ENCODE data around the gene RDH14.

RDH14 gene

DNA sequence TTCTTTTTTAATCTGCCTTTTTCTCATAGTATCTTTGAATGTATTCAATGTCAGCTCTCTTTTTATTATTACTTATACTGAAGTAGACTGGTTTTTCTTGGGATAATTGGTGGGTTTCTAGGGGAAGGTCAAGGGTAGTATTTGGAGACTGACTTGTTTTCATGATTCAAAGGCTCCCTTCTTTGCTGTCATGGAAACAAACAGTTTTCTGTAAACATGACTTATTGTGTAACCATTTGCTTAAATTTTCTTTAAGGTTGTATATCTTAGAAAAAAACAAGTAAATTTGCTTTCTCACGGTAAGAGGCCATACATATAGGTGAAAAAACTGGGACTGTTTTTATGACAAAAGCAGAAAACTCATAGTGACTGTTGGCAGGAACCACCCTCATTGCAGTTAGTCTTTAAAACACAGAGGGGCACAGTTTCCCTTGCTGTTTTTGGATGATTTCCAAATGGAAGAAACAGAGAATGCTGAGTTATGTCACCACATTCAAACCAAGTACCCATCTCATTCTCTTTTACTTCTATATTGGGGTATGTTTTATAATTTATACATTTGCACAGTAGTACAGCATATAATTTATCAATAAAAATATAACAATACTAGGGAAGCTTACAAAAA lies 5.8 kb upstream of the RDH14 start:
- no peak for DNase-seq (ENCODE audit: low read depth in 2 of 2)

DNA sequence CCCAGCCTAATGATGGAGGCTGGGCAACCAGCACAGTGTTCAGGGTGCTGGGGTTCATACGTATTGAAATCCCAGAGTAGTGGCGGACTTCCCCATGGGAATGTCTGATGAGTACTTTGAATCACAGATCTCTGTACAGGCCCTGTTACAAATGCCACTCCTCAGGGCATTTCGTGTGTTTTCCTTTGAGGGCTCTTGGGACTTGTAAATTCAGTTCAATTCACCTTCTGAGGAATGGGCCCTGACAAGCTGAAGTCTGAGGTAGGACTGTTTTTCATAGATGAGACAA lies 288 bp upstream of the RDH14 start:
- DNase-seq (ENCODE audit: low read depth in 2 of 2) = no peak

DNA sequence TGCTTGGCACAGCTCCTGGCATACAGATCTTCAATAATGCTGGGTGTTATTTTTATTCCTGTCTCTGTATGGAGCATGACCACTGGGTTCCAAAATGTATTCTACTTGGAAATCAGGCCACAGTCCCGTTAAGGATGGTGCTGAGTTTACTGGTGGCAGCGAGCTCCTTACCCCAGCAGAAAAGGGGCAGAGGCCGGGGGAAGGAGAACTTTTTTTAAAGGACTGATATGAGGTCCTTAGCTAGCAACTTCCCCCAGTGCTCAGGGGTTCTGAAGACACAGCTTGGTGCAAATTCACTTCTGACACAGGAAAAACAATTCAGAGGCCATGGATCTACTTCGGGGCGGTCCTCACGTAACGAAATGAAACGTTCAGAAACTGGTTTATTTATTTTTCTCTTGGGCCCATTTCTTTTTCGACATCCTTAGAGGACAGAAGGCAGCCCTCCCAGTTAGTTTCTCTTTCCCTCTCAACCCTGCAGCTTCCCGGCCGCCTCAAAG lies 872 bp downstream of the RDH14 start:
- DNase-seq (ENCODE audit: low read depth in 2 of 2) = no peak

DNA sequence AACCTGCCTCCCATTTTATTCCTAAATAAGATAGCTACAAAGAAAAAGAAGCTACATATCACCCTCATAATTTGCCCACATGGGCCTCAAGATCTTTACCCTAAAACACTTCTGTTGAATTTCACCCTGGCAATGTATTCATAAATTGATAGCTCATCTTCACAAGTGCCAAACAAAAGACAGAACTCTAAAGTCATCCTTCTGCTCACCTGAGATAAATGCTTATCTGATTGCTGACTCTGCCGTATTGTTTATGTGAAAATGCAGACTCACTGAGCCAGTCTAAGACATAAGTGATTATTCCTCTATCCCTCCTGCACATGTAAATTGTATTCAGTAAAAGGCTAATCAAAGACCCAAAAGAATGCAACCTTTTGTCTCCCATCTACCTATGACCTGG lies 2.0 kb downstream of the RDH14 start:
- no peak for DNase-seq (ENCODE audit: low read depth in 2 of 2)

DNA sequence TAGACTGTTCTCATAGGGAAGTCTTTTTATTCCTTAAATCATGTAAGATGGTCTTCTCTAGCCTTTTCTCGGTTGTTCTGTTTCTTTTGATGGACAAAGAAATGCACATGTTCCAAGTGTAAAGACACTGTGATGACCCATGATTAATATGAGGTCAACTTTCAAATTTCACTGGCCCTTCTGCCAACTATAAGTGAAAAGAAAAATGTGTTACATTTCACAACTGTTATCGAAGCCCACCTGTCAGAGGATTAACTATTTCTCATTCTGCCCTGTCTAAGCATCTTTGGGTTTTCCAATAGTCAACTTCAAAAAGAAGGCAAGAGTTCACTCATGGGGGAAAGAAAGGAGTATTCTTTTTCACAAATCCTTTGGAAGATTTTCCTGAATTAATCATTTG lies 3.3 kb downstream of the RDH14 start:
- no peak for DNase-seq (ENCODE audit: low read depth in 2 of 2)

DNA sequence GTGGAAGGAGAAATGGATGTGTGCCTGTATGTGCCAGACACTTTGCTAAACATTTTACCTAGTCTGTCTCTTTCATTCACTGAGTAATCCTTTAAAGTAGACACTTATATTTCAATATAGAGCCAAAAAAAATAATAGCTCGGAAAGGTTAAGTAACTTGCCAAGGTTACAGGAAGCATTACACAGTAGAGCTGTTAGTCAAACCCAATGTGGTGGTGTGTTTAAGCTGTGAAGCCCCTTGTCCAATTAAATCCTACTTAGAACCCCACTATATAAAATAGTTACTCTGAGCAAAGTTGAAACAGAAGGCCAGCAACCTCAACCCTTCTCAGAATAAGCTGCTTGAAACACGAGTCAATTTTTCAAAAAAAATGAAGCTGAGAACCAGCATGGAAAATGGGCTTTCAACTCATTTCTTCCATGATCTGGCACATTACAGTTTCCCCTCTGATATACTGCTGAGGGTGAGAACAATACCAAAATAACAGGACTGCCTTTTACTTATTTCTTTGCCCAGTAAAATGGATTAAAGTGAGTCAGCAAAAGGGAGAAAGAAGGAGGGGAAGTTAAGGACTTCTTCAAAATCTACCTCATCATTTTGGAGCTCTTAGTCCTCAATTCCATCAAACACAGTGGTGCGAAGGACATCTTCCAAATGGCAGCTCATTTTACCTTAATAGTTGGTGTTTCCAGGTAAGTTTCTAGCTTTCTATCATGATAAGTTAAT lies 7.9 kb downstream of the RDH14 start:
- no peak for DNase-seq (ENCODE audit: low read depth in 2 of 2)

DNA sequence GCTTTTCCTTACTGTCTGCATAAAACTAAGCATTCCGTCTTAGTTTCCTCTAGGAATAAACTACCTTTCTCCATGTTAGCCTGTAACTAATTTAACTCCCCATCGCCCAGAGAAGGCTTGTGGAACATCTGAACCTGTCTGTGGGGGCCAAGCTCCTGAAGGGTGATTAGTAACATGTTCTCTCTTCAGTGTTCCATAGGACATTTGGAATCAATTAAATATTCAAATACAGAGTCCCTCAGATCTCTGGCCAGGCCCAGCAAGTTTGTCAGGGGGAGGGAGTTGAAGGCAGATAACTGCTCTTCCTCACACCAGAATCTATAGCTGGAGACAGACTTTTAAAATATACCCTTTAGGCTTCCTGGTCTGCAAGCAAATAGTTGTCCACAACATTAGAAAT lies 8.8 kb downstream of the RDH14 start:
- no peak for DNase-seq (ENCODE audit: low read depth in 2 of 2)

DNA sequence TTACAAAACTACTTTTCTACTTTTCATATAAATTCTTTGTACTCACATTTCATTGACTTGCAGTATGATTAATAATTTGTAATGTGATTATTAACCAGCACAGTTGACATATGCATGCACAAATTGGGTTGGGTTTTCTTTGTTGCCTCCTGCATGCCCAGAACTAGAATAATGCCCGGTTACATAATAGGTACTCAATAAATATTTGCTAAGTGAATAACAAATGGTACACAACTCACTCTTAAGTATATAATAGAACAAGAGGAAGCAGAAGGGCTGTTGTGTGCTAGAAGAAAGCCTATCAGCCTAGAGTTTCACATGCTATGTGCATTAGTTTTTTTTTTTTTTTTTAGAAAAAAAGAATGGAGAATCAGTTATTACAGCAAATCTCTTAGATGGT lies 9.3 kb downstream of the RDH14 start:
- no peak for DNase-seq (ENCODE audit: low read depth in 2 of 2)

DNA sequence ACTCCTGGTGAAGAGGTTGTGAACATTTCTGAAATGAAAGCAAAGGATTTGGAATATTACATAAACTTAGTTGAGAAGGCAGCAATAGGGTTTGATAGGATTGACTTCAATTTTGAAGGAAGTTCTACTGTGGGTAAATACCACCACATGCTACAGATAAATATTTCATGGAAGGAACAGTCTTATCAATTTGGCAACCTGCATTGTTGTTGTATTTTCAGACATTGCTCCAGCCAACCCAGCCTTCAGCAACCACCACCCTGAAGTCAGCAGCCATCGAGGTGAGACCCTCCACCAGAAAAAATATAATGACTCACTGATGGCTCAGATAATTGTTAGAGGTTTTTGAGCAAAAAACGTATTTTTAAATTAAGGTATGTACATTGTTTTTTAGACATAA lies 10.0 kb downstream of the RDH14 start:
- DNase-seq (ENCODE audit: low read depth in 2 of 2) = no peak

DNA sequence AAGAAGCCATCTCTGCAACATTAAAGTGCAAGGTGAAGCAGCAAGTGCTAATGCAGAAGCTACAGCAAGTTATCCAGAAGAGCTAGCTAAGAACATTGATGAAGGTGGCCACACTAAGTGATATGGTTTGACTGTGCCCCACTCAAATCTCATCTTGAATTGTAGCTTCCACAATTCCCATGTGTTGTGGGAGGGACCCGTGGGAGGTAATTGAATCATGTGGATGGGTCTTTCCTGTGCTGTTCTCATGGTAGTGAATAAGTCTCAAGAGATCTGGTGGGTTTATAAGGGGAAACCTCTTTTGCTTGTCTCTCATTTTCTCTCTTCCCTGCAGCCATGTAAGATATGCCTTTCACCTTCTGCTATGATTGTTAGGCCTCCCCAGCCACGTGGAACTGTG lies 11.4 kb downstream of the RDH14 start:
- no peak for DNase-seq (ENCODE audit: low read depth in 2 of 2)

DNA sequence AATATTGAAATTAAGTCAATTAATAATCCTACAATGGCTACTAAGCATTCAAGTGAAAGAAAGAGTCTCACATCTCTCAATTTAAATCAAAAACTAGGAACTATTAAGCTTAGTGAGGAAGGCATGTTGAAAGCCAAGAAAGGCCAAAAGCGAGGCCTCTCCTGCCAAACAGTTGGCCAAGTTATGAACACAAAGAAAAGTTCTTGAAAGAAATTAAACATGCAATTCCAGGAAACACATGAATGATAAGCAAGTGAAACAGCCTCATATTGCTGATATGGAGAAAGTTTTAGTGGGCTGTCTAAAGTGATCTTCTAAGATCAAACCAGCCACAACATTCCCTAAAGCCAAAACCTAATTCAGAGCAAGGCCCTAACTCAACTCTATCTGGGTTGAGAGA lies 11.8 kb downstream of the RDH14 start:
- DNase-seq (ENCODE audit: low read depth in 2 of 2) = no peak

DNA sequence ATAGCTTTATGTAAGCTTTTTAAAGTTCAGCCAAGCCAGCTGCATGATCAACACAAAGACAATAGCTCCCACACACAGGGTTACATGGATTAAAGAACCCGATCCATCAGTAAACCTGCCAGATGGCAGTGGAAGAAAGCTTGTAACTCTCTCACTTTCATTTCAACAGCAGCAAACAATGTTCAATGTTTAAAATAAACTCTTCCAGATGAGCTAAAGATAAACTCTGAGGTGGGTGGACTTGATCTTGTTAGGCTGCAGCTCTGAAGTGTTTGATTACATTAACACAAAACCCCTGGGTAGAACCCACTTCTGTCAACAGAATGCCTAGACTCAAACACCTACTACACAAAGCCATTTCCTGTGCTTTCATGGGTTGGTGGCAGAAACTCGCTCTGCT lies 13.9 kb downstream of the RDH14 start:
- DNase-seq (ENCODE audit: low read depth in 2 of 2) = no peak

DNA sequence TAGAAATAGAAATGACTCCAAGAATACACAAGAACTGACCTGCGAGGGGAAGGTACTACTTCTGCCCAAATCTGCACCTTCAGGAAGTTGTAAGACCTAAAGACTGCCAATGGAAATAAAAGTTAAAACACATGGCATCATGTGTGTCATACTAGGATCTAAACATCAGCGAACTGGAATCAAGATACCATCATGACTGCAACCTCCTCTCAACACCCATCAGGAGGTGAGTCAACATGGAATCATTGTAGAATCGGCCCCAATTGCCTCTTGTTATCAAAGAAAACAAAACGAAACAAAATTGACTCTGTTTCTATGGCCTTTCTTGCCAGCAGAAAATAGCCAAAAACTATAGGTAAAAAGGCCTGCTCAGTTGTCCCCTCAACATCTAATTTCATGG lies 15.1 kb downstream of the RDH14 start:
- no peak for DNase-seq (ENCODE audit: low read depth in 2 of 2)

DNA sequence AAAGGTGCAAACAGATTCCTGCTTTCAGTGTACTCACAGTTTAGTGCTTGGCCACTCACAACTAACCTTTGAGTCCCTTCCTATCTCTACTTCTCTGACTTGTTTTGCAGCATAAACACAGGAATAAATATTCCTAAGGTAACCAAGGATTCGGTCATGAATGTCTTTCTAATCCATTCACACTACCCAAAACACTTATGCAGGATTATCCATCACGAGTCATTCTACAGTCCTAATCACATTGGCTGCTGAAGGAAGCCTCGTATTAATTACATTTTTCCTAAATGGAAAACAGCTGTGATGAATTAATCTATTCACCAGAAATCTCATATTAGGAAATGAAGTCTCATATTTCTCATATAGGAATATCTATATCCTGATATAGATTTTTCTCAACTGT lies 16.3 kb downstream of the RDH14 start:
- no peak for DNase-seq (ENCODE audit: low read depth in 2 of 2)

DNA sequence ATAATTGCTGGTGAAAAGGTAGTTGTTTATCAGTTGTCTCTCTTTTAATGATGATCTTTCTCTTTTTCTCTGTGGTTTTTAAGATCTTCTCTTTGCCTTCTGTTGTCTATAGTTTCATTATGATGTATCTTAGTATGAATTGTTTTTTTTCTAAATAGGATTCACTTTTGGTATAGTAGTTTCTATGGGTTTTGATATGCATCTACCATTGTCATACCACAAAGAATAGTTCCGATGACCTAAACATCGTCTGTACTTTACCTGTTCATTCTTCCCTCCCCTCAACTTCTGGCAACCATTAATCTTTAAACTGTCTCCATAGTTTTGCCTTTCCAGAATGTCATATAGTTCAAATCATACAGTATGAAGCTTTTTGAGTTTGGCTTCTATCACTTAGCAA lies 19.6 kb downstream of the RDH14 start:
- DNase-seq (ENCODE audit: low read depth in 2 of 2) = no peak

DNA sequence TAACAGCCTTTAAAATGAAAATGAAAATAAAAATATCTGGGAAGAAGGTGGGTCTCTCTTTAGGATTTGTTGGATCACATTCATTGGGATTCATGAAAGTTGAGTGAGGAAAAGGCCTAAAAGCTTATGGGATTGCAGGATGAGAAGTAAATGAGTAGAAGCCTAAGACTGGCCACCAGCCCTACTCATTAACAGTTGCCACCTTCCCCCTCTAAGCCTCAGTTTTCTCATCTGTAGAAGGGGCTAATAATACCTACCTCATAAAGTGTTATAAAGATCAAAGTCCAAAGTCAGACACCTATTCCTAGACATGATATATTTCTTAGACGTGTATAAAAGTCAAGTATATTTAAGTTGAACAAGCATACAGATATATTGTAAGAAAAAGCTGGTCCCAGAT lies 23.8 kb downstream of the RDH14 start:
- no peak for DNase-seq (ENCODE audit: low read depth in 2 of 2)

DNA sequence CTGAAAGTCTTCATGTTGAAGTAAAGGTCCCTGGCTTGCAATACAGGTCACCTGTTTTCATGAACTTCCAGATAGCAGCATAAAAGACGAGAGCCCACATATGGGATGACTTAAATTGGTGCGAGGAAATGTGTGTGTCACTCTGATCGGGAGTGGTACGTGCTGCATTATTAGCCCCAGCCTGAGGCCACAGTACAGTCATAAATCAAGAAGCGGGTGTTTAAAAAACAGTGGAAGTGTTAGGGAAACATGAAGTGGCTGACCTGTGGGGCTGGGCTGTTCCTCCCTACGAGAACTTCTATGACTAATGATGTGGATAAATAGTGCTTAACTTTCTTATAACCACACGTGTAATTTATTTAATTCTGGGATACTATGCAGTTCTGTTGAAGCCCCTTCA lies 24.4 kb downstream of the RDH14 start:
- DNase-seq (ENCODE audit: low read depth in 2 of 2) = no peak

DNA sequence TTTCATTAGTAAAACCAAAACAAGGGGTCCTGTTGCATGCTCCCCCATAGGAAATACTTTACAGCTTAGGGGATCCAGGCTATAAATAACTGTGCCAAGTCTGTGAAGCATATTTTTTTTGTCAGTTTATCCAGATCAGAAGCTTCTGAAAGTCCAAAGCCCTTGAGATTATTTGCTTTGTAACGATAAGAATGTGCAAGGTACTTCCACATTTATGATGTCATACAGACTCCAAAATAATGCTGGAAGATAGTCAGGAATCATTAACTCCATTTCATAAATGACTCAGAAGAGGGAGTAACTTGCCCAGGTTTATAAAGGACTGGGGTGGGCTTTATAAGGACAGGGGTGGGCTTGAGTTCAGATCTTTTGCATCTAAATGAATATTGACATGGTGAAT lies 29.3 kb downstream of the RDH14 start:
- no peak for DNase-seq (ENCODE audit: low read depth in 2 of 2)

DNA sequence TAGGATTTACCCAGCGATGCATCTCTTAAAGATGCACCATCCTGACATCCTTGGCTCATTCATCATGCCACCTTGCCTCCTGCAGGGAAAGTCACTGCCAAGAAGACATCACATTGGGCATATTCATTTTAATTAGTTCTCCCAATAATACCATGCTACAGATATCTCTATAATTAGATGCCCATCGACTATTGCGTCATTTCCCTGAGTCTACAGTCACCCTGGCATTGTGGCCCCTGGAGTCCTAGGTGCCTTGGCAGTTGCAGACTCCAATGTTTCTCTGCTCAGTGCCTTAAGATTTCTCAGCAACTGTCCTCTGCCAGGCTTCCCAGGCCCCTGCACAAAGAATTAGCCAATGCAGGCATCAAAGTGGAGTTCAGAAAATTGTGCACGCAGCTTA lies 32.6 kb downstream of the RDH14 start:
- no peak for DNase-seq (ENCODE audit: low read depth in 2 of 2)

DNA sequence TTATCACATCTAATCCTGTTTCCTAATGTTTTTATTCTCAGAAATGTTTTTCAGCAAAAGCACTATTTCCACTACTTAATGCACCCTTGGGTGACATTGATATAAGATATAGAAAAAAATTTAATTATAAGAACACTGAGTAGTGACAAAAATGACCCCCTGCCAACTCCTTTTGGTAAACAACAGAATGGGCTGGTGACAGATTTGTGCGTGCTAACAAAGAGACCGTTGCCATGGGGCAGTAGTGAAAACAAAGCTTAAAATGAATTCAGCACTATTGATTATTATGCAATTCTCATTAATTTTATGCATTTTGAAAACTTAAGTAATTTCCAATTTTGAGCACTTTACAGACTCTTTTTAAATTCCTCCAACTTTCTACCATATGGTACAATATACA lies 33.1 kb downstream of the RDH14 start:
- no peak for DNase-seq (ENCODE audit: low read depth in 2 of 2)

DNA sequence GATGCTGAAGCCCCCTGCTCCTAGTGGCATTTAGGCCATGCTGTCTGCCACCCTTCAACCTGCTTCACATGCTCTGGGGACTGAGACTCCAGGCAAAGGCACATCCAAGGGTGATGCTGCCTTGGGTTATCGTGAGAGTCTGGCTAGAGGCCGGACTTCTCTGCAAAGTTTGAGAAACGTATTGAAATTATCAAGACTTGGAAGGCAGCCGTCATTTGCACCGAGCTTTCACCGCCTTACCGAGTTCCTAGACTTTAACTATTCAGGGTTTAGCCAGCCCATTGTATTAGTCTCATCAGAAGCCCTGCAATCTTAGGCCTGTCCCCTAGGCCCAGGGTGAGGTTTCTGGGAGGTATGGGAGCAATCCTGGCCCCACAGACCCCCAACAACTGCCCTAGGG lies 34.0 kb downstream of the RDH14 start:
- DNase-seq (ENCODE audit: low read depth in 2 of 2) = no peak

DNA sequence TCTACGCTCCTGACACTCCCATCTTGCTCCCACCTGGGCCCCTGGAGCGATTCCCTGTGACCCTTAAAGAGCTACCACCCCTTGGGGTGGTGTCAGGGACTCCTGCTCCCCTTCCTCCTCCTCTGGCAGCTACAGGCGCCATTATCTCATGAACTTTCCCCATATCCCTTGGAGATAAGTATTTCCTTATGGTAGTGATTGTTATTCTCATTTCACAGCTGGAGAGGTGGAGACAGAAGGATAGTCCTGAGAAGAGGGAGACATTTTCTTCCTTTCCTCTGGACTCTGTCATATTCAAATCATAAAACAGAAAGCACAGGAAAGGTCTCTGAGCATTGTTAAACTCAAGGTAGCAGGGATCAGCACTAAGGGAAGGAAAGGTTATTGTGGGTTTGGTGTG lies 34.6 kb downstream of the RDH14 start:
- no peak for DNase-seq (ENCODE audit: low read depth in 2 of 2)

DNA sequence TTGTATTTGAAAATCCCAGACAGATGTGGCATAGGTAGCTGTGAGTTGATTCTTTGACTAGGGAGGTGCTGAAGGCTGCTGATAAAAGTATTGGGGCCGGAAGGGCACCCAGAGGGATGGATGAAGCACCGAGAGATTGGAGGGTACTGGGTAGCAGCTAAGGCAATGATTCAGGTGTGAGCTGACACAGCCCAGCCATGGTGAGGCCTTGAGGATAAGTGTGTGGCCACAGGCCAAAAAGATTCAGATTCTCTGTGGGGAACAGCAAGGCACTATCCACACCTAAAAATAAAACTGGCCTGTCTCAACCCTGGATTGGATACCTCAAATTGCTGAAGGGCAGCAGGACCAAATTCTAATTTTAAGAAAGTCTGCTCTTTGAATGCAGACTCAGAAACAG lies 35.2 kb downstream of the RDH14 start:
- DNase-seq (ENCODE audit: low read depth in 2 of 2) = no peak

DNA sequence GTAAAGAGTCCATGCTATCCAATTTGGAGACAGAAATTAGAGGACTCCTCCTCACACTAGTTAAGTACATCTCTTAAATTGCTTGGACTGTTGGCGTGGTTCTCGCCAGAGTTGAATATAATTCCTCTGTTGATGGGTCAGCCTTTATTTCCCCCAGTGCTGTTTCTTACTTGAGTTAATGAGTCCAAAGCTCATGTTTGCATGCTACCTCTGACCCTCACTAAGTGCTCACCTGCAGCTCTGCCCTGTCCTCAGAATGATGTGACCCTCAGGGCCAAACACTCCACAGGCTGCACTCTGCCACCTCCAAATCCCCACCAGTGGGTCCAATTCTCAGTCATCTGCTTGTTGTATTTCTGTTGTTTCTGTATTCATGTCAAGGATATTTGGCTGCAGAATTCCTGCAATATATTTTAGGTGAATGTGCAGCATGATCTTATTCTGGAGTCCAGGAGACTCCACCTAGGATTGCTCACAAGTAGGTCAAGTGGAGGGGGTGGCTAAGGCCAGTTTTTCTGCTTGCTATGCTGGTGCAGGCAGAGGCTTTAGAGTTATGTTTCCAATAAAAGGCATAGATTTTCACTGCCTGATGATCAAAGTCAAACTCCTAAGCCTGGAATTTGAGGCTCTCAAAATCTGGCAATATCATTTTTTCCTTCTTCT lies 37.8 kb downstream of the RDH14 start:
- DNase-seq (ENCODE audit: low read depth in 2 of 2) = no peak
